K562 (cell line): Measurements from ENCODE around the gene SENP3. TPM values are rescaled to one million over a fixed set of nuclear protein-coding genes. Genes with fewer than 3 reads are reported as not detected.

ENCODE experiments used
- BCL6 ChIP-seq: fragments of 250-450 bp; sonication (Bioruptor Pico); IDR thresholded peaks from 2 replicates; pipeline ENCODE4 v1.4.0; 2020
- CREBBP ChIP-seq: IDR thresholded peaks from one replicate; pipeline ENCODE4 v1.6.1; 2012; ENCODE audit warnings: low read depth, mild to moderate bottlenecking, control low read depth, inconsistent platforms, low read length
- HDAC1 ChIP-seq, 2 experiments: fragments of 450-650 bp; IDR thresholded peaks; 2 replicates each; pipeline ENCODE4 v1.6.1; 2016 to 2017; ENCODE audit warnings: inconsistent platforms in 1 of 2, mild to moderate bottlenecking in 1 of 2, moderate library complexity in 1 of 2
- NFIC ChIP-seq: fragments of 450-650 bp; IDR thresholded peaks from 2 replicates; pipeline ENCODE4 v1.6.1; 2017; ENCODE audit warnings: mild to moderate bottlenecking, inconsistent platforms
- RB1 ChIP-seq: fragments of 450-650 bp; IDR thresholded peaks from 2 replicates; pipeline ENCODE4 v1.6.1; 2017; ENCODE audit warnings: low read depth, mild to moderate bottlenecking
- SAP30 ChIP-seq: fragments of 200-600 bp; sonication (generic); IDR thresholded peaks from 2 replicates; pipeline ENCODE4 v1.6.1; 2012; ENCODE audit warnings: borderline replicate concordance, low read depth, mild to moderate bottlenecking, moderate library complexity, low read length, control low read depth, inconsistent platforms; ENCODE audit not compliant: insufficient read depth, poor library complexity, severe bottlenecking
- SIN3A ChIP-seq, 2 experiments: fragments of 150-350 bp in 1 of 2; IDR thresholded peaks; 2 replicates each; pipeline ENCODE4 v1.6.1; 2011 to 2016; ENCODE audit warnings: borderline replicate concordance in 2 of 2, low read depth in 2 of 2, low read length in 2 of 2, mild to moderate bottlenecking in 2 of 2, moderate library complexity in 2 of 2; ENCODE audit not compliant: control insufficient read depth in 1 of 2
- SMARCE1 ChIP-seq: fragments of 450-650 bp; IDR thresholded peaks from 2 replicates; pipeline ENCODE4 v1.7.1; 2016; ENCODE audit warnings: mild to moderate bottlenecking
- SMC3 ChIP-seq: conservative IDR thresholded peaks from 2 replicates; pipeline ENCODE4 v1.6.1; 2011; ENCODE audit warnings: low read depth, low read length, improper control_type of control experiment; ENCODE audit not compliant: insufficient read depth
- SREBF1 ChIP-seq: fragments of 150-350 bp; IDR thresholded peaks from 2 replicates; pipeline ENCODE4 v1.6.1; 2014; ENCODE audit warnings: antibody characterized with exemption, low read depth, low read length, borderline replicate concordance
- ZSCAN29 ChIP-seq: fragments of 450-650 bp; IDR thresholded peaks from 2 replicates; pipeline ENCODE4 v1.6.1; 2017
- polyA plus RNA-seq, 8 experiments: library from polyadenylated mRNA; depleted of rRNA in 4 of 8; stranded (reverse) in 5 of 8; unstranded in 3 of 8; fragments of >200 nt; fragmentation: Nextera tagmentation in 2 of 8; fragmentation: Illumina TruSeq in 1 of 8; extraction: Ambion mirVana in 2 of 8; extraction: Trizol in 1 of 8; gene quantifications; 2 replicates each; pipeline versions ENCODE4 v1.2.1 to v1.2.3, GENCODE V29; 2011 to 2014; ENCODE audit warnings: inconsistent platforms in 1 of 8, missing spikeins in 1 of 8
- total RNA-seq, 7 experiments: library from RNA; depleted of rRNA in 6 of 7; stranded (reverse); fragments of >200 nt in 6 of 7; fragmentation: Illumina TruSeq in 2 of 7; extraction: Trizol in 2 of 7; gene quantifications; 2 replicates each; pipeline versions ENCODE4 v1.2.1 to v1.2.3, GENCODE V29; 2011 to 2021; ENCODE audit warnings: low replicate concordance in 1 of 7
- TF ChIP-seq, protein P1 (sequence below): fragments of 450-650 bp; IDR thresholded peaks from 2 replicates; pipeline ENCODE4 v1.6.1; 2016; ENCODE audit warnings: borderline replicate concordance
- TF ChIP-seq, protein P2 (sequence below): fragments of 450-650 bp; formaldehyde crosslinking; IDR thresholded peaks from 2 replicates; pipeline ENCODE4 v1.4.0; 2020; ENCODE audit warnings: mild to moderate bottlenecking, moderate library complexity
- TF ChIP-seq, protein P3 (sequence below): fragments of 450-650 bp; IDR thresholded peaks from 2 replicates; pipeline ENCODE4 v1.6.1; 2018; ENCODE audit warnings: mild to moderate bottlenecking, low read depth; ENCODE audit not compliant: partially characterized antibody
- TF ChIP-seq, protein P4 (sequence below): sonication (generic); formaldehyde crosslinking; IDR thresholded peaks from 2 replicates; pipeline ENCODE4 v1.8.1; 2023; ENCODE audit warnings: mild to moderate bottlenecking, missing genetic modification reagents
- TF ChIP-seq, protein P5 (sequence below), 3 experiments: fragments of 200-800 bp in 1 of 3; sonication (Bioruptor generic) in 1 of 3; sonication (generic) in 1 of 3; formaldehyde crosslinking in 1 of 3; IDR thresholded peaks; 2 replicates each; pipeline versions ENCODE4 v1.6.1 to v1.8.0; 2016 to 2022; ENCODE audit warnings: mild to moderate bottlenecking in 2 of 3, missing compliant biosample characterization in 2 of 3, missing genetic modification characterization in 2 of 3, missing genetic modification reagents in 1 of 3

The SENP3 gene
- total and polyA plus RNA-seq, 9 of the 15 experiments (the other 6 are each of a cell fraction or from before 2014, with no cell fraction given) = 0.63 to 102 (median 78.8) TPM

DNA sequence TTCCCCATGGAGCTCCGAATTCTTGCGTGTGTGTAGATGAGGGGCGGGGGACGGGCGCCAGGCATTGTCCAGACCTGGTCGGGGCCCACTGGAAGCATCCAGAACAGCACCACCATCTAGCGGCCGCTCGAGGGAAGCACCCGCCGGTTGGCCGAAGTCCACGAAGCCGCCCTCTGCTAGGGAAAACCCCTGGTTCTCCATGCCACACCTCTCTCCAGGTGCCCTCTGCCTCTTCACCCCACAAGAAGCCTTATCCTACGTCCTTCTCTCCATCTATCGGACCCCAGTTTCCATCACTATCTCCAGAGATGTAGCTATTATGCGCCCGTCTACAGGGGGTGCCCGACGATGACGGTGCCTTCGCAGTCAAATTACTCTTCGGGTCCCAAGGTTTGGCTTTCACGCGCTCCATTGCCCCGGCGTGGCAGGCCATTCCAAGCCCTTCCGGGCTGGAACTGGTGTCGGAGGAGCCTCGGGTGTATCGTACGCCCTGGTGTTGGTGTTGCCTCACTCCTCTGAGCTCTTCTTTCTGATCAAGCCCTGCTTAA lies 617 bp upstream of the SENP3 start (continued):
- peak; percentile 61; the same call in 1 of the 2 replicates for TF ChIP-seq RB1
- no peak for TF ChIP-seq SREBF1
- no peak for TF ChIP-seq BCL6 (CRISPR knock-in tag)
- peak in 1 of 2 experiments; percentile 56; a peak in 1 of 4 replicates for TF ChIP-seq HDAC1 (IDR thresholded peaks at IDR 0.05)
- TF ChIP-seq, protein P1, sequence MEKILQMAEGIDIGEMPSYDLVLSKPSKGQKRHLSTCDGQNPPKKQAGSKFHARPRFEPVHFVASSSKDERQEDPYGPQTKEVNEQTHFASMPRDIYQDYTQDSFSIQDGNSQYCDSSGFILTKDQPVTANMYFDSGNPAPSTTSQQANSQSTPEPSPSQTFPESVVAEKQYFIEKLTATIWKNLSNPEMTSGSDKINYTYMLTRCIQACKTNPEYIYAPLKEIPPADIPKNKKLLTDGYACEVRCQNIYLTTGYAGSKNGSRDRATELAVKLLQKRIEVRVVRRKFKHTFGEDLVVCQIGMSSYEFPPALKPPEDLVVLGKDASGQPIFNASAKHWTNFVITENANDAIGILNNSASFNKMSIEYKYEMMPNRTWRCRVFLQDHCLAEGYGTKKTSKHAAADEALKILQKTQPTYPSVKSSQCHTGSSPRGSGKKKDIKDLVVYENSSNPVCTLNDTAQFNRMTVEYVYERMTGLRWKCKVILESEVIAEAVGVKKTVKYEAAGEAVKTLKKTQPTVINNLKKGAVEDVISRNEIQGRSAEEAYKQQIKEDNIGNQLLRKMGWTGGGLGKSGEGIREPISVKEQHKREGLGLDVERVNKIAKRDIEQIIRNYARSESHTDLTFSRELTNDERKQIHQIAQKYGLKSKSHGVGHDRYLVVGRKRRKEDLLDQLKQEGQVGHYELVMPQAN = peak; percentile 75; the same call in 1 of the 2 replicates
- TF ChIP-seq CREBBP = no peak
- 0 out of 2 replicates have a peak, but pooled peaks have one; percentile 19 for TF ChIP-seq SMARCE1
- TF ChIP-seq SIN3A (IDR thresholded peaks at IDR 0.05; ENCODE audit: borderline replicate concordance in 2 of 2, control insufficient read depth in 1 of 2, low read depth in 2 of 2, low read length in 2 of 2) = peak in 1 of 2 experiments; percentile 46; a peak in 1 of 4 replicates
- TF ChIP-seq, protein P2, sequence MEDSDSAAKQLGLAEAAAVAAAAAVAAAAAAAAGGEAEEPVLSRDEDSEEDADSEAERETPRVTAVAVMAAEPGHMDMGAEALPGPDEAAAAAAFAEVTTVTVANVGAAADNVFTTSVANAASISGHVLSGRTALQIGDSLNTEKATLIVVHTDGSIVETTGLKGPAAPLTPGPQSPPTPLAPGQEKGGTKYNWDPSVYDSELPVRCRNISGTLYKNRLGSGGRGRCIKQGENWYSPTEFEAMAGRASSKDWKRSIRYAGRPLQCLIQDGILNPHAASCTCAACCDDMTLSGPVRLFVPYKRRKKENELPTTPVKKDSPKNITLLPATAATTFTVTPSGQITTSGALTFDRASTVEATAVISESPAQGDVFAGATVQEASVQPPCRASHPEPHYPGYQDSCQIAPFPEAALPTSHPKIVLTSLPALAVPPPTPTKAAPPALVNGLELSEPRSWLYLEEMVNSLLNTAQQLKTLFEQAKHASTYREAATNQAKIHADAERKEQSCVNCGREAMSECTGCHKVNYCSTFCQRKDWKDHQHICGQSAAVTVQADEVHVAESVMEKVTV = peak; percentile 68
- 0 out of 2 replicates have a peak, but pooled peaks have one; percentile 19 for TF ChIP-seq ZSCAN29
- peak; percentile 69 for TF ChIP-seq NFIC
- TF ChIP-seq SMC3 = peak; percentile 63; the same call in 1 of the 2 replicates
- TF ChIP-seq, protein P3, sequence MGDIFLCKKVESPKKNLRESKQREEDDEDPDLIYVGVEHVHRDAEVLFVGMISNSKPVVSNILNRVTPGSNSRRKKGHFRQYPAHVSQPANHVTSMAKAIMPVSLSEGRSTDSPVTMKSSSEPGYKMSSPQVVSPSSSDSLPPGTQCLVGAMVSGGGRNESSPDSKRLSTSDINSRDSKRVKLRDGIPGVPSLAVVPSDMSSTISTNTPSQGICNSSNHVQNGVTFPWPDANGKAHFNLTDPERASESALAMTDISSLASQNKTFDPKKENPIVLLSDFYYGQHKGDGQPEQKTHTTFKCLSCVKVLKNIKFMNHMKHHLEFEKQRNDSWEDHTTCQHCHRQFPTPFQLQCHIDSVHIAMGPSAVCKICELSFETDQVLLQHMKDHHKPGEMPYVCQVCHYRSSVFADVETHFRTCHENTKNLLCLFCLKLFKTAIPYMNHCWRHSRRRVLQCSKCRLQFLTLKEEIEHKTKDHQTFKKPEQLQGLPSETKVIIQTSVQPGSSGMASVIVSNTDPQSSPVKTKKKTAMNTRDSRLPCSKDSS = no peak
- TF ChIP-seq, protein P4, sequence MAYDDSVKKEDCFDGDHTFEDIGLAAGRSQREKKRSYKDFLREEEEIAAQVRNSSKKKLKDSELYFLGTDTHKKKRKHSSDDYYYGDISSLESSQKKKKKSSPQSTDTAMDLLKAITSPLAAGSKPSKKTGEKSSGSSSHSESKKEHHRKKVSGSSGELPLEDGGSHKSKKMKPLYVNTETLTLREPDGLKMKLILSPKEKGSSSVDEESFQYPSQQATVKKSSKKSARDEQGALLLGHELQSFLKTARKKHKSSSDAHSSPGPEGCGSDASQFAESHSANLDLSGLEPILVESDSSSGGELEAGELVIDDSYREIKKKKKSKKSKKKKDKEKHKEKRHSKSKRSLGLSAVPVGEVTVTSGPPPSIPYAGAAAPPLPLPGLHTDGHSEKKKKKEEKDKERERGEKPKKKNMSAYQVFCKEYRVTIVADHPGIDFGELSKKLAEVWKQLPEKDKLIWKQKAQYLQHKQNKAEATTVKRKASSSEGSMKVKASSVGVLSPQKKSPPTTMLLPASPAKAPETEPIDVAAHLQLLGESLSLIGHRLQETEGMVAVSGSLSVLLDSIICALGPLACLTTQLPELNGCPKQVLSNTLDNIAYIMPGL (CRISPR knock-in tag) = peak; percentile 56; the same call in 1 of the 2 replicates
- peak; percentile 38 for TF ChIP-seq SAP30
- TF ChIP-seq, protein P5, sequence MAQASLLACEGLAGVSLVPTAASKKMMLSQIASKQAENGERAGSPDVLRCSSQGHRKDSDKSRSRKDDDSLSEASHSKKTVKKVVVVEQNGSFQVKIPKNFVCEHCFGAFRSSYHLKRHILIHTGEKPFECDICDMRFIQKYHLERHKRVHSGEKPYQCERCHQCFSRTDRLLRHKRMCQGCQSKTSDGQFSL (CRISPR knock-in tag; IDR thresholded peaks at IDR 0.05) = no peak
- TF ChIP-seq, protein P5 (tag; IDR thresholded peaks at IDR 0.05) = no peak
